ENCODE results near the gene GRIA3. TPM values are rescaled to one million over a fixed set of nuclear protein-coding genes. Genes with fewer than 3 reads are reported as not detected.
"Not testable (repeated sequence)": the region's sequence is repeated elsewhere in the genome, so short reads cannot be mapped to it uniquely, and the experiment has no call there.

Gene GRIA3
- total RNA-seq, 1 donor from 2014 or later = 0.36 TPM

DNA sequence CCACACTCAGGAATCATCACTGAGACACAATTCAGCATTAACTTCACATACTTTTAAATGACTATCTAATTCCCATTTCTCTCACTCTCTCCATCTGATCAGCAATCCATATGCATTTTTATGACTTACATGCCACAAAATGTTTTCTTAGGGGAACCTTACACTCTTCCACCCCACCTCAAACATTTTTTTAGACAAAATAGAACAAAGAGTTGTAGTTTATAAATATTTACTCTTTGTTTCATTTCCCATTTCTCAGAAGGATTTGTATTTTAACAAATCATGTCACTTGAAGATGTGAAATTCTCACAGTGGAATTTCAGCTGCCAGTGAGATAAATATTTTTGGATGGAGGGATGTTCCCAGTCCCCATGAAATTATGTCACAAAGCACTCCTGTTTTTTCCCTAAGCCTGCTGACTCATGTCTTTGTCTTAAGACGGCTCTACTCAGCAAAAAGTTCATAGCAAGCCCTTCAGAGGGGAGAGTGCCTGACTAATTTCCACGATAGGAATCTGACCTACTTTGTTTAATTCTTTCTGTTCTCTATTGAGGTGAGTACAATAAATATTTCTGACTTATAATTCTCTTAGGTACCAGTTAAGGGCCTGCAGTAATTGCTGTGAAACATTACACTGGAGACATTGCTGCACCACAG is 291.1 kb downstream of the GRIA3 start:
- ATAC-seq = no peak

- no peak for ATAC-seq
These were observed 292.6 kb downstream of the GRIA3 start for GRCh38 chrX:123476611-123477219.

- no peak for ATAC-seq
These were observed 293.6 kb downstream of the GRIA3 start for GRCh38 chrX:123477673-123478072.

DNA sequence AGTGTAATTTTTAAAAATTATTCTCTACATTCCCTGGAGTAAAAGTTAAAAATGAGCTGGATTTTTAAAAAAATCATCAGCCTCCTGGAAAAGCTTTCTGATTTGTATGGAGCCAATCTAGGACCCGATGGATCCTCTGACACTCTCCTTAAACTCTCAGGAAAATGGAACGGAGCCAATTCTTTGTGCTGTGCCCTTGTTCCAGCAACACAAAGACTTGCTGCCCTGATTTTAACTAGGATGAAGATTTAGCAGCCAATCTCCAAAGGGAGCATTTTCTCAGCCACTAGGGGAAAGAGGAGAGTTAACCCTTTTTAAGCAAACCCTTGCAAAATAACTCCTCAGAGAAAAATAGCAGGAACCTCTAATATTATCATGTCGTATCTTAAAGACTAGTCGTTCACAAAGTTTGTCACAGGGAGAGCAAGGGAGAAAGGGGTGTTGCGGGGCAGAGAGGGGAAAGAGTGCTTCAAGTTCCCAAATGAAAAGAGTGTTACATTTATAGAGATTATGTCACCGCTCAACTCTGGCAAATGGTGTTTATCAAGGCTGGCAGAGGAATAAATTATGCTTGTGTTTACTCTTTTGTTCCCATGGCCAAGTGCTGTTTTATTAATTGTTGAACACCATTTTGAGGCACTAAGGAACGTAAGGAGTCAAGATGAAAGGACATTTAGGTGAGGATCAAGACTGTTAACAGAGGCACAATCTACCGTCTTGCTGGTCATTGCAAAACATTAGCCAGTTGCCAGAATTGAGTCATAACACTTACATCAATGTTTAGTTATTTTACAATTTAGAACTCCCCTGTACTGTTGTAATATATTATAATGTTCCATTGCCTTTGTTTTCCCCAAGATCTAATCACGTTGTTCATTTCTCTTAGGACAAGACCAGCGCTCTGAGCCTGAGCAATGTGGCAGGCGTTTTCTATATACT is 298.1 kb downstream of the GRIA3 start:
- ATAC-seq = no peak

- no peak for ATAC-seq
These were observed 302.2 kb downstream of the GRIA3 start for GRCh38 chrX:123486297-123486696.

DNA sequence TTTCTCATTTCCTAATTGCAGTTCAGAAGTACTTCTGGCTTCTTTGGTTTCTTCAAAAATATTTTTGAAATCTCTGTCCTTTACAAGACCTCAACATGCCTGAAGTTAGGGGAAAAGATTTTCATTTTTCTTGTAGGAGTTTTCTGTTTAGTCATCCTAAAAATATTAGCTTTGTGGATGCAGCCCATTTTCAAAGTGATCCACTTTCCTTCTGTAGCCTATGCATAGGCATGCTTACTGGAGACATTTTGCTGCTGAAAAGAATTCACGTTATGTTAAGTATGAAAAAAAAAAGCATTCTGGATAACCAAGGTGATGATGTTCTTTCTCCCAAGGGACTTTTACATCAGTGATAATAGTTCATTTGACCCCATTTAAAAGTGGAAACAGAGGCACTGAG is 303.2 kb downstream of the GRIA3 start:
- no peak for ATAC-seq

DNA sequence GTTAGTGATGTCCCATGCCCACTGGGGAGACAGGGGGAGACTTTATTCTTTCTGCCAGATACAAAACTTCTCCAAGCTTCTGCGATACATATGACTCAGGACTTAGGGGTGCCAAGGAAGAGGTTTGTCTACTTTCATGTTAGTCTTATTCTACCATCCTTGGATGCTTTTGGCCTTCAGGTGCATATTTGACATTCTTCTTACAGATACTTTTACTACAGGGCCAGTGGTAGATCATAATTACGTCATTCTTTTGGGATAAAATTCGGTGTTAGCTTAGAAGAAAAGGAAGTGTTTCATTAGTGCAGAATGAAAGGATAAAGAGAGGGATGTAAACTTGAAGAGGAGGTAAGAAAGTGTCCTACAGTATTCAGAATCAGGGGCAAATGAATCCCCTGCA is 303.6 kb downstream of the GRIA3 start:
- ATAC-seq = no peak

DNA sequence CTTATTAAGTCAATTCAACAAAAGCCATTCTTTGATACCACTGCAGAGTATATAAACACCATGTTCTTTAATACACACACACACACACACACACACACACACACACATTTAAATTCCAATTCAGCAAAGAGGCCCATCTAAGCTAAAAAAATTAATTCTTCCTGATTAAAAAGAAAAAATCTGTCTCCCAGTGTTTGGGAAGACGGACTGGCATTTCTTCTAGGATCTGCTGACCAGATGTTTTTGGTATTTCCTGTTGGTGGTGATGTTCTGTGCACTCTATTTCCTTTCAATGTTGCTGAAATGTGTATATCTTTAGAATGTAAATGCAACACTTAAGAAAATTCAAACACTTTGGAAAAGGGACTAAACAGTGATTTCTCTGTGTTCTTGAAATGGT is 304.9 kb downstream of the GRIA3 start:
- no peak for ATAC-seq

DNA sequence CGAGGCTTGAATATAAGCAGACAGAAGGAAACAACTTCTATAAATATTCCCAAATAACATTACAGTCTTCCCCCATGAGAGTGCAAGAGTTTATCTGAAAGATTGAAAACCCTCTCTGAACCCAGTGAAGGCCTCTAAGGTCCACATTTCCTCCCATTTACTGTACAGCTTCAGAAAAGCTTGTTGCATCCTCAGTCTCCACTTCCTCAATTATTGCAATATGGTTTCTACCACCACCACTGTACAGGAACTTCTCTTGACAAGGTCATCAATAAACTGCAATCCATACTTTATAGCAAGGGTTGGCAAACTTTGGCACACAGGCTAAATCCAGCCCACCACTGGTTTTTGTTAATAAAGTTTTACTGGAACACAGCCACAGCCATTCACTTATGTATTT is 309.8 kb downstream of the GRIA3 start:
- no peak for ATAC-seq

GRCh38 chrX:123499787-123500186 is 315.7 kb downstream of the GRIA3 start:
- no peak for ATAC-seq

DNA sequence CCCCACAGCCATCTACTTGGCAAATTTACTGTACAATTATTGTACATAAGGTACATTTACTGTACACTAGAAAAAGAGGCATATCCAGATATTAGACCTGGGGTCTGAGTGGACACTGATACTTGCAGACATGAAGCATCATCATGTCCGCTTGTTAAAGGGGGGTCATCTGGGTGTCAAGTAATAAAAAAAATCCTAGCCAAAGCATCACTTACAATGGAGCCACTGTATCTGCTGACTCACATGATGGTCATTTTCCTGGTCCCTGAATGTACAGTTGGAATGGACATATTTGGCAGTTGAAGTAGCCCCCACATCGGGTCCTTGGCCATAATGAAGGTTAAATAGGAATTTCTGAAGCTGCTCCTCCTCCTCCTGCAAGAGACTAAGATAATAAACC is 320.0 kb downstream of the GRIA3 start:
- no peak for ATAC-seq

GRCh38 chrX:123504630-123505270 is 320.7 kb downstream of the GRIA3 start:
- no peak for ATAC-seq

GRCh38 chrX:123513585-123514278 is 329.7 kb downstream of the GRIA3 start:
- no peak for ATAC-seq

GRCh38 chrX:123514279-123514640 is 330.2 kb downstream of the GRIA3 start:
- not testable (repeated sequence) for ATAC-seq

GRCh38 chrX:123518791-123519190 is 334.7 kb downstream of the GRIA3 start:
- no peak for ATAC-seq

DNA sequence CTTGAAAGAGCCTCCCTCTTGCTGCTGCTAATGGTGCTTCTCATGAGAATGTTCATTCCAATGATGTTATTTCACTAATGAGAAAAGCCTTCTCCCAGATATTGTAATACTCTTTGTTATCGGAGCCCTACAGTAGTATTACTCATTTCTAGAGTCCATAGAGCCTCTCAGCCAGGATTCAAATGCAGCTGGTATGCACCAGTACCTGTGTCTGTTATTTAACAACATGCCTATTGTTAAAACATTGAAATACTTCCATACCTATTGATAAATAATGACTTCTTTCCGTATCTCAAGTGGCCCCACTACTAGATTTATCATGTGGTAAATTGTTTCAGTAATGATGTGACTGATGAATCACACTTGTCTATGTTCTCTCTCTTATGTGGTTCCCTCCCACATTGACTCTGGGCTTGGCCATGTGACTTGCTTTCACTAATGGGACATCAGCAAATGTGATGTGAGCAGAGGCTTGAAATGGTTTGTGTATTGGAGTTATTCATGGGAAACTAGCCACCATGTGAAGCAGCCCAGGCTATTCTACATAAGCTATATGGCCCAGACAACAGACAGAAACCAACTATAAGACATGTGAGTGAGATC is 341.1 kb downstream of the GRIA3 start:
- ATAC-seq = no peak

GRCh38 chrX:123530726-123531125 is 346.6 kb downstream of the GRIA3 start:
- not testable (repeated sequence) for ATAC-seq

Measured in esophagus mucosa (tissue), 1 donor.